AG04450 (cell line): ENCODE measurements around the gene SLC39A10. TPM values are rescaled to one million over a fixed set of nuclear protein-coding genes. Genes with fewer than 3 reads are reported as not detected.

Source experiments
- CTCF ChIA-PET: fragments of 300-600, 350-600 bp; formaldehyde crosslinking; extraction: SDS; loops from one replicate; lab custom pipeline; 2022; ENCODE audit warnings: antibody characterized with exemption, inconsistent platforms; lab: Charles Lee
- POLR2A ChIA-PET: fragments of 350-600 bp; formaldehyde crosslinking; extraction: SDS; loops from one replicate; lab custom pipeline; 2021; ENCODE audit warnings: antibody characterized with exemption, inconsistent platforms; lab: Yijun Ruan, JAX
- DNase-seq: peaks from one replicate; pipeline ENCODE4 v3.0.0-alpha.2; 2011; ENCODE audit warnings: low read depth, low spot score
- H3K27ac ChIP-seq: one replicate; pipeline ENCODE4 v1.5.1; 2012; ENCODE audit warnings: low read depth, low read length, control low read depth
- H3K27me3 ChIP-seq: one replicate; pipeline ENCODE4 v1.6.0; 2012; ENCODE audit warnings: low read length; ENCODE audit not compliant: control insufficient read depth, insufficient read depth
- H3K4me3 ChIP-seq: 2 replicates; pipeline ENCODE4 v1.5.1; 2011; ENCODE audit warnings: mild to moderate bottlenecking, low read depth, low read length, control low read depth
- H3K9me3 ChIP-seq: 2 replicates; pipeline ENCODE4 v1.5.1; 2012; ENCODE audit warnings: low read length; ENCODE audit not compliant: control insufficient read depth, insufficient read depth
- CTCF ChIP-seq: IDR thresholded peaks from 2 replicates; pipeline ENCODE4 v1.5.1; 2011; ENCODE audit warnings: low read depth, low read length, control low read depth, inconsistent platforms
- polyA plus RNA-seq: library from polyadenylated mRNA; depleted of rRNA; stranded (reverse); fragments of >200 nt; gene quantifications from 2 replicates; pipeline ENCODE4 v1.2.3, GENCODE V29; 2011

SLC39A10 gene
- polyA plus RNA-seq, 1 experiment: 38.5 TPM

GRCh38 chr2:195675783-195676427 is 18.9 kb downstream of the SLC39A10 start:
- no peak overlapping the region for H3K4me3 ChIP-seq
- DNase-seq: no peak
- ChIA-PET POLR2A (no interaction called here), CTCF (interaction anchor here (0.6 to 1.9 kb wide), 2 partner anchors 16 to 263 kb away, joined by 4 to 10 read pairs; no protein-coding TSS in a partner anchor)
- 0 out of 2 replicates have a peak, but pooled peaks cover 3% of the 10 kb centered on the region for H3K9me3 ChIP-seq
- no peaks in the 10 kb centered on the region for H3K27me3 ChIP-seq
- no peak overlapping the region for H3K27ac ChIP-seq
- no peak for TF ChIP-seq CTCF

DNA sequence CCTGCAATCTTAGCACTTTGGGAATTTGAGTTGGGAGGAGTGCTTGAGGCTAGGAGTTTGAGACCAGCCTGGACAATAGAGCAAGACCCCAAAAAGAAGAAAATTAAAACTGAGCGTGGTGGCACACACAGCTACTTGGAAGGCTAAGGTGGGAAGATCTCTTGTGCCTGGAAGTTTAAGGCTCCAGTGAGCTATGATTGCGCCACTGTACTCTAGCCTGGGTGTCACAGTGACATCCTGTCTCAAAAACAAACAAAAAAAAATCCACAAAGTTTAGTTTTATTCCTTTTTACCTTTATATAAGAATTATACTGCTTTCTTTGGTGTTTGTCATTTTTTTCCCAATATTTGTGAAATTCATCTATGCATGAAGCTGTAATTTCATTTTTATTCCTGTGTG is 20.3 kb downstream of the SLC39A10 start:
- ChIA-PET POLR2A (no interaction called here), CTCF (interaction anchor here (0.6 to 1.9 kb wide), 5 partner anchors 13 to 391 kb away, joined by 3 to 10 read pairs (median 3); partner anchors contain the start of gene DNAH7)
- TF ChIP-seq CTCF: no peak
- H3K4me3 ChIP-seq: no peak overlapping the region
- 0 out of 2 replicates have a peak, but pooled peaks cover 3% of the 10 kb centered on the region for H3K9me3 ChIP-seq
- H3K27ac ChIP-seq: no peak overlapping the region
- no peaks in the 10 kb centered on the region for H3K27me3 ChIP-seq
- no peak for DNase-seq

DNA sequence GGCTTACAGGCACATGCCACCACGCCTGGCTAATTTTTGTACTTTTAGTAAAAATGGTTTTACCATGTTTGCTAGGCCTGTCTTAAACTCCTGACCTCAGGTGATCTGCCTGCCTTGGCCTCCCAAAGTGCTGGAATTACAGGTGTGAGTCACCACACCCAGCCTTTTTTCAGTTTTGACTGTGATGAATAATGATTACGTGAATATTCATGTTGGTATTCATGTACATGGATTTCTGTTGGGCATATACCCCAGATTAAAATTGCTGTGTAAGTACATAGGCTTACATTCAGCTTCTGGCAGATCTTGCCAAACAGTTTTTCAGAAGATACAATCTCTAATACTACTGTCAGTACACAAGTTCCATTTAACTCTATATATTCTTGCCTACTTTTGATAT is 20.9 kb downstream of the SLC39A10 start:
- POLR2A ChIA-PET: no interaction called here
- no peak overlapping the region for H3K4me3 ChIP-seq
- 0 out of 2 replicates have a peak, but pooled peaks cover 3% of the 10 kb centered on the region for H3K9me3 ChIP-seq
- DNase-seq: no peak
- no peak overlapping the region for H3K27ac ChIP-seq
- H3K27me3 ChIP-seq: no peaks in the 10 kb centered on the region
- no peak for TF ChIP-seq CTCF
- CTCF ChIA-PET: interaction anchor here (0.6 to 1.4 kb wide), 4 partner anchors 14 to 391 kb away, joined by 3 to 4 read pairs (median 3); partner anchors contain the start of gene DNAH7

DNA sequence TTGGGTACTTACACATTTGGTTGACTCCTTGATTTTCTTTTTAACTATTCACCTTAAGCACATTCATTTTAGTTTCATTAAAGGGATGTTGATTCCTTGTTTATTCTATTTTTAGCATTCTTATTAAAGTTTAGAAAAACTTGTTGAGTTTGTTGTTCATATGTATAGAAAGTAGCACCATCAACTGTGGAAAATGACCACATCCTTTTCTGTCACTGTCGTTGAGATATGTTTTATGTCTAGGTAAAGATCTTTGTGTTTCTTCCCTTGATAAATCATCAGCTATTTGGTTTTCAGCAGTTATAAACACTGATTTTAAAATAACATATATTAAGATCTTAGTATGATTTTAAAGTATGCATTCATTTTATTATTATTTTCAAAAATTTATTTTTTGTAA is 25.1 kb downstream of the SLC39A10 start:
- no peaks in the 10 kb centered on the region for H3K9me3 ChIP-seq
- no peaks in the 10 kb centered on the region for H3K27me3 ChIP-seq
- ChIA-PET CTCF (no interaction called here), POLR2A (no interaction called here)
- DNase-seq: no peak
- no peak for TF ChIP-seq CTCF
- no peak overlapping the region for H3K4me3 ChIP-seq
- no peak overlapping the region for H3K27ac ChIP-seq

GRCh38 chr2:195683174-195683573 is 26.1 kb downstream of the SLC39A10 start:
- TF ChIP-seq CTCF: no peak
- Histone ChIP-seq H3K9me3 (no peaks in the 10 kb centered on the region), H3K4me3 (no peak overlapping the region), H3K27me3 (no peaks in the 10 kb centered on the region), H3K27ac (no peak overlapping the region)
- POLR2A ChIA-PET: no interaction called here
- no peak for DNase-seq
- CTCF ChIA-PET: interaction anchor here (0.7 kb wide), 1 partner anchor 288 kb away, joined by 3 read pairs; no protein-coding TSS in a partner anchor
